Prostate gland (tissue), 2 donors: Measurements from ENCODE around the gene METRNL.

Experiments used
- POLR2A ChIP-seq: fragments of 450-650 bp; IDR thresholded peaks from one replicate; pipeline ENCODE4 v1.6.1; 2016; ENCODE audit warnings: antibody characterized with exemption, mild to moderate bottlenecking
- POLR2AphosphoS5 ChIP-seq: sonication (generic); formaldehyde crosslinking; IDR thresholded peaks from one replicate; pipeline ENCODE4 v1.6.1; 2017; ENCODE audit warnings: antibody characterized with exemption
- TF ChIP-seq, protein P1 (sequence below), 4 experiments: fragments of 200-600 bp in 2 of 4; fragments of 450-650 bp in 2 of 4; sonication (generic) in 2 of 4; IDR thresholded peaks; 1 replicate in 3 of 4; 2 replicates in 1 of 4; pipeline ENCODE4 v1.5.1; 2016 to 2019; ENCODE audit warnings: antibody characterized with exemption in 4 of 4, mild to moderate bottlenecking in 2 of 4, moderate library complexity in 2 of 4

DNA sequence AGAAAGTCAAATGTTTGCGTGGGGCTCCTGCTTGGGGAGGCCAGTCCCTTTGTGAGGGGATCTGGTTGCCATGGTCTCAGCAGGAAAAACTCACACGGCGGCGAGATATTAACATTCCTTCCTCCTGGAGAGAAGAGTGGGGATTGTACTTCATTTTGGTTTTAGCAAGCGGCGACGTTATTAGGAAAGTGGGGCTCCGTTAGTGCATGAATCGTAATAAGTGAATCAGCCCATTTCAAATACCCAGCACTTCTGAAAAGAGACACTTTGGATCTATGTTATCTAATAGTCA, 41.6 kb upstream of the METRNL start:
- TF ChIP-seq, protein P1, sequence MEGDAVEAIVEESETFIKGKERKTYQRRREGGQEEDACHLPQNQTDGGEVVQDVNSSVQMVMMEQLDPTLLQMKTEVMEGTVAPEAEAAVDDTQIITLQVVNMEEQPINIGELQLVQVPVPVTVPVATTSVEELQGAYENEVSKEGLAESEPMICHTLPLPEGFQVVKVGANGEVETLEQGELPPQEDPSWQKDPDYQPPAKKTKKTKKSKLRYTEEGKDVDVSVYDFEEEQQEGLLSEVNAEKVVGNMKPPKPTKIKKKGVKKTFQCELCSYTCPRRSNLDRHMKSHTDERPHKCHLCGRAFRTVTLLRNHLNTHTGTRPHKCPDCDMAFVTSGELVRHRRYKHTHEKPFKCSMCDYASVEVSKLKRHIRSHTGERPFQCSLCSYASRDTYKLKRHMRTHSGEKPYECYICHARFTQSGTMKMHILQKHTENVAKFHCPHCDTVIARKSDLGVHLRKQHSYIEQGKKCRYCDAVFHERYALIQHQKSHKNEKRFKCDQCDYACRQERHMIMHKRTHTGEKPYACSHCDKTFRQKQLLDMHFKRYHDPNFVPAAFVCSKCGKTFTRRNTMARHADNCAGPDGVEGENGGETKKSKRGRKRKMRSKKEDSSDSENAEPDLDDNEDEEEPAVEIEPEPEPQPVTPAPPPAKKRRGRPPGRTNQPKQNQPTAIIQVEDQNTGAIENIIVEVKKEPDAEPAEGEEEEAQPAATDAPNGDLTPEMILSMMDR (IDR thresholded peaks at IDR 0.05) = no peak
- TF ChIP-seq POLR2A = no peak
- TF ChIP-seq POLR2AphosphoS5 = no peak
